IPS-NIHi7 (cell line): ENCODE data around the gene TMEM39B.
A peak's percentile ranks its signal among the peaks of the same experiment; 100 is the strongest.
"Not testable (repeated sequence)": the region's sequence is repeated elsewhere in the genome, so short reads cannot be mapped to it uniquely, and the experiment has no call there.

Source experiments
- DNase-seq: peaks from one replicate; pipeline ENCODE4 v3.0.0; 2012; ENCODE audit warnings: mixed read lengths; ENCODE audit errors: extremely low spot score

Gene TMEM39B

GRCh38 chr1:32072622-32073298 is at the start of gene TMEM39B:
TSS of gene TMEM39B (plus strand) at chr1:32072939. CDS start at chr1:32073048, 109 bp downstream.
- peak; percentile 88 for DNase-seq

- DNase-seq: no peak
Measured at GRCh38 chr1:32023351-32023750, 49.4 kb upstream of the TMEM39B start.

- DNase-seq: no peak
Measured at GRCh38 chr1:32025515-32025914, 47.2 kb upstream of the TMEM39B start.

GRCh38 chr1:32028746-32029145 is 44.0 kb upstream of the TMEM39B start:
- no peak for DNase-seq

GRCh38 chr1:32031578-32032274 is 41.0 kb upstream of the TMEM39B start:
- DNase-seq: no peak

- DNase-seq: no peak
Measured at GRCh38 chr1:32032275-32032615, 40.5 kb upstream of the TMEM39B start.

- no peak for DNase-seq
Measured at GRCh38 chr1:32035119-32035518, 37.6 kb upstream of the TMEM39B start.

GRCh38 chr1:32040711-32041110 is 32.0 kb upstream of the TMEM39B start:
- no peak for DNase-seq

- DNase-seq: no peak
Measured at GRCh38 chr1:32042330-32042729, 30.4 kb upstream of the TMEM39B start.

- DNase-seq: no peak
Measured at GRCh38 chr1:32044234-32044633, 28.5 kb upstream of the TMEM39B start.

GRCh38 chr1:32045772-32046171 is 27.0 kb upstream of the TMEM39B start:
- DNase-seq: no peak

GRCh38 chr1:32047701-32048100 is 25.0 kb upstream of the TMEM39B start:
- no peak for DNase-seq

GRCh38 chr1:32048440-32048839 is 24.3 kb upstream of the TMEM39B start:
- no peak for DNase-seq

- no peak for DNase-seq
Measured at GRCh38 chr1:32051706-32052105, 21.0 kb upstream of the TMEM39B start.

- no peak for DNase-seq
Measured at GRCh38 chr1:32052887-32053286, 19.9 kb upstream of the TMEM39B start.

GRCh38 chr1:32055416-32055815 is 17.3 kb upstream of the TMEM39B start:
- DNase-seq: no peak

- DNase-seq: no peak
Measured at GRCh38 chr1:32056598-32056997, 16.1 kb upstream of the TMEM39B start.

GRCh38 chr1:32060914-32061313 is 11.8 kb upstream of the TMEM39B start:
- DNase-seq: peak; percentile 56

GRCh38 chr1:32062867-32063230 is 9.9 kb upstream of the TMEM39B start:
- DNase-seq: no peak

- DNase-seq: peak; percentile 30
Measured at GRCh38 chr1:32063261-32063681, 9.5 kb upstream of the TMEM39B start.

- DNase-seq: not testable (repeated sequence)
Measured at GRCh38 chr1:32065613-32066488, 6.9 kb upstream of the TMEM39B start.

GRCh38 chr1:32066489-32066873 is 6.3 kb upstream of the TMEM39B start:
- DNase-seq: no peak
